SK-N-SH (cell line): ENCODE measurements around the gene MFNG. TPM values are rescaled to one million over a fixed set of nuclear protein-coding genes. Genes with fewer than 3 reads are reported as not detected.

Experiments
- CTCF ChIA-PET: fragments of 300-600, 350-600 bp; formaldehyde crosslinking; extraction: SDS; loops from one replicate; lab custom pipeline; 2021; lab: Yijun Ruan, JAX
- POLR2A ChIA-PET: fragments of 350-600 bp; sonication (Branson Sonifier 250); formaldehyde crosslinking; extraction: SDS; loops from one replicate; lab custom pipeline; 2020; ENCODE audit warnings: antibody characterized with exemption, inconsistent platforms; lab: Yijun Ruan, JAX
- DNase-seq: peaks from one replicate; pipeline ENCODE4 v3.0.0; 2012
- H2AFZ ChIP-seq: fragments of 200-600 bp; sonication (generic); 2 replicates; pipeline ENCODE4 v1.8.1; 2016; ENCODE audit warnings: antibody characterized with exemption, mild to moderate bottlenecking, low read depth
- H3F3A ChIP-seq: fragments of 200-600 bp; sonication (generic); replicated peaks from 2 replicates; pipeline ENCODE3; 2016; ENCODE audit warnings: antibody characterized with exemption, mild to moderate bottlenecking; ENCODE audit not compliant: insufficient read depth
- H3K27ac ChIP-seq, 2 experiments: fragments of 200-500 bp in 1 of 2; fragments of 200-600 bp in 1 of 2; sonication (Bioruptor generic) in 1 of 2; sonication (generic), shearing (Covaris generic) in 1 of 2; 2 replicates each; pipeline versions ENCODE4 v1.5.1 to v1.6.1; 2014 to 2016; ENCODE audit warnings: low read depth in 2 of 2, inconsistent platforms in 1 of 2, low read length in 1 of 2, mild to moderate bottlenecking in 1 of 2, mixed read lengths in 1 of 2
- H3K27me3 ChIP-seq: fragments of 200-600 bp; sonication (generic), shearing (Covaris generic); 2 replicates; pipeline ENCODE4 v1.6.1; 2016; ENCODE audit warnings: mixed run types; ENCODE audit not compliant: insufficient read depth
- H3K36me3 ChIP-seq, 2 experiments: fragments of 200-500 bp in 1 of 2; fragments of 200-600 bp in 1 of 2; sonication (Bioruptor generic) in 1 of 2; sonication (generic) in 1 of 2; replicated peaks in 1 of 2; 2 replicates each; pipeline versions ENCODE3 to v1.5.1; 2014 to 2016; ENCODE audit warnings: low read length in 1 of 2, mild to moderate bottlenecking in 1 of 2; ENCODE audit not compliant: insufficient read depth in 2 of 2, control insufficient read depth in 1 of 2
- H3K4me1 ChIP-seq, 2 experiments: fragments of 200-500 bp in 1 of 2; fragments of 200-600 bp in 1 of 2; sonication (Bioruptor generic) in 1 of 2; sonication (generic), shearing (Covaris generic) in 1 of 2; 2 replicates each; pipeline versions ENCODE4 v1.5.1 to v1.6.1; 2014 to 2016; ENCODE audit warnings: low read depth in 1 of 2, low read length in 1 of 2, mixed run types in 1 of 2; ENCODE audit not compliant: insufficient read depth in 2 of 2, control insufficient read depth in 1 of 2
- H3K4me2 ChIP-seq: fragments of 200-600 bp; sonication (generic), shearing (Covaris generic); 2 replicates; pipeline ENCODE4 v1.6.1; 2017; ENCODE audit warnings: mixed run types
- H3K4me3 ChIP-seq, 2 experiments: fragments of 200-500 bp in 1 of 2; fragments of 200-600 bp in 1 of 2; sonication (Bioruptor generic) in 1 of 2; sonication (generic), shearing (Covaris generic) in 1 of 2; 2 replicates each; pipeline versions ENCODE4 v1.5.1 to v1.8.1; 2014 to 2016; ENCODE audit warnings: low read depth in 2 of 2, inconsistent platforms in 1 of 2, low read length in 1 of 2, mild to moderate bottlenecking in 1 of 2, mixed read lengths in 1 of 2, moderate library complexity in 1 of 2
- H3K79me2 ChIP-seq: fragments of 200-600 bp; sonication (generic); 2 replicates; pipeline ENCODE4 v1.8.1; 2017; ENCODE audit warnings: mild to moderate bottlenecking; ENCODE audit not compliant: insufficient read depth
- H3K9ac ChIP-seq: fragments of 200-600 bp; sonication (generic); 2 replicates; pipeline ENCODE4 v1.6.1; 2017; ENCODE audit warnings: mixed run types
- H3K9me2 ChIP-seq: fragments of 200-600 bp; sonication (generic); 2 replicates; pipeline ENCODE4 v1.6.1; 2017; ENCODE audit warnings: mixed run types
- H3K9me3 ChIP-seq: fragments of 200-600 bp; sonication (generic); 2 replicates; pipeline ENCODE4 v1.6.1; 2017; ENCODE audit warnings: mixed run types, mild to moderate bottlenecking, moderate library complexity
- H4K20me1 ChIP-seq: fragments of 200-600 bp; sonication (generic); 2 replicates; pipeline ENCODE4 v1.6.1; 2017; ENCODE audit warnings: mild to moderate bottlenecking, mixed run types; ENCODE audit not compliant: insufficient read depth
- CTCF ChIP-seq: fragments of 200-600 bp; sonication (generic); IDR thresholded peaks from 2 replicates; pipeline ENCODE4 v1.6.1; 2017; ENCODE audit warnings: antibody characterized with exemption, mild to moderate bottlenecking, moderate library complexity
- ELF1 ChIP-seq: IDR thresholded peaks from 2 replicates; pipeline ENCODE4 v1.4.0; 2012
- EP300 ChIP-seq, 2 experiments: IDR thresholded peaks; 2 replicates each; pipeline versions ENCODE4 v1.4.0 to v1.6.1; 2012; ENCODE audit warnings: borderline replicate concordance in 1 of 2, low read depth in 1 of 2, low read length in 1 of 2
- EZH2phosphoT487 ChIP-seq: fragments of 200-600 bp; sonication (generic); IDR thresholded peaks from 2 replicates; pipeline ENCODE4 v1.6.1; 2017; ENCODE audit warnings: low read depth, mixed run types, mild to moderate bottlenecking, antibody characterized with exemption, moderate library complexity, borderline replicate concordance
- FOXJ3 ChIP-seq: sonication (generic); formaldehyde crosslinking; IDR thresholded peaks from 2 replicates; pipeline ENCODE4 v1.5.1; 2020; ENCODE audit warnings: mild to moderate bottlenecking, missing genetic modification reagents
- FOXM1 ChIP-seq: IDR thresholded peaks from 2 replicates; pipeline ENCODE4 v1.4.0; 2012; ENCODE audit warnings: low read depth, mild to moderate bottlenecking
- GABPA ChIP-seq: IDR thresholded peaks from 2 replicates; pipeline ENCODE4 v1.4.0; 2012; ENCODE audit warnings: low read depth, mild to moderate bottlenecking
- IRF3 ChIP-seq: fragments of 150-350 bp; IDR thresholded peaks from 2 replicates; pipeline ENCODE4 v1.6.1; 2016; ENCODE audit warnings: mild to moderate bottlenecking, low read depth, low read length
- NRF1 ChIP-seq: IDR thresholded peaks from 2 replicates; pipeline ENCODE4 v1.6.1; 2012; ENCODE audit warnings: low read depth, mild to moderate bottlenecking, low read length
- PBX3 ChIP-seq: IDR thresholded peaks from 2 replicates; pipeline ENCODE4; 2012
- POLR2AphosphoS5 ChIP-seq: IDR thresholded peaks from 2 replicates; pipeline ENCODE4 v1.6.1; 2012; ENCODE audit warnings: low read depth, low read length
- REST ChIP-seq: IDR thresholded peaks from 2 replicates; pipeline ENCODE4 v1.6.1; 2012; ENCODE audit warnings: mild to moderate bottlenecking, low read depth, low read length, moderate library complexity
- RFX5 ChIP-seq: IDR thresholded peaks from 2 replicates; pipeline ENCODE4 v1.6.1; 2012; ENCODE audit warnings: mild to moderate bottlenecking, improper control_type of control experiment, low read length
- RXRA ChIP-seq: IDR thresholded peaks from 2 replicates; pipeline ENCODE4 v1.4.0; 2012; ENCODE audit warnings: low read depth, mild to moderate bottlenecking, borderline replicate concordance
- SIN3A ChIP-seq: IDR thresholded peaks from 2 replicates; pipeline ENCODE4 v1.6.1; 2012; ENCODE audit warnings: low read depth, mild to moderate bottlenecking, low read length, moderate library complexity, borderline replicate concordance
- SMC3 ChIP-seq: IDR thresholded peaks from 2 replicates; pipeline ENCODE4 v1.6.1; 2012; ENCODE audit warnings: low read depth, low read length, improper control_type of control experiment
- TAF1 ChIP-seq: IDR thresholded peaks from 2 replicates; pipeline ENCODE4 v1.6.1; 2012; ENCODE audit warnings: low read depth, mild to moderate bottlenecking, low read length, moderate library complexity, borderline replicate concordance
- TCF12 ChIP-seq: IDR thresholded peaks from 2 replicates; pipeline ENCODE4 v1.4.0; 2012
- TEAD4 ChIP-seq: IDR thresholded peaks from 2 replicates; pipeline ENCODE4 v1.4.0; 2012; ENCODE audit warnings: mild to moderate bottlenecking, borderline replicate concordance; ENCODE audit not compliant: insufficient read depth
- USF1 ChIP-seq: IDR thresholded peaks from 2 replicates; pipeline ENCODE4 v1.4.0; 2012; ENCODE audit warnings: low read depth, borderline replicate concordance
- ZBTB33 ChIP-seq: IDR thresholded peaks from 2 replicates; pipeline ENCODE4 v1.4.0; 2012; ENCODE audit warnings: low read depth, borderline replicate concordance
- WGBS: methylation state at CpG from one replicate; pipeline ENCODE4 v1.1.6; 2017; ENCODE audit warnings: low lambda C conversion rate; 5-methylcytosine and 5-hydroxymethylcytosine counted together
- polyA plus RNA-seq, 3 experiments: library from polyadenylated mRNA; depleted of rRNA; stranded (reverse); fragments of >200 nt; gene quantifications; 2 replicates each; pipeline ENCODE4 v1.2.3, GENCODE V29; 2012

The MFNG gene
- polyA plus RNA-seq, 1 of the 3 experiments (the other 2 are of a cell fraction), result 0.18 TPM

GRCh38 chr22:37504964-37505363 lies 18.8 kb upstream of the MFNG start (continued):
- no peak for TF ChIP-seq TAF1
- TF ChIP-seq ELF1, result no peak
- no peak for TF ChIP-seq CTCF
- TF ChIP-seq, all 33 proteins: peak for 0

GRCh38 chr22:37503850-37504249 lies 17.7 kb upstream of the MFNG start:
- Histone ChIP-seq H3K27me3 (no peaks in the 10 kb centered on the region), H3F3A (peaks cover 3% of the 10 kb centered on the region), H3K27ac (no peak overlapping the region), H3K9ac (no peak overlapping the region), H3K4me3 (no peak overlapping the region), H3K36me3 (peaks cover 0 to 6% of the 10 kb centered on the region in 2 experiments), H3K4me1 (peaks cover 10 to 45% of the 10 kb centered on the region in 2 experiments; a peak in 3 of 4 replicates), H2AFZ (no peak overlapping the region), H3K9me3 (no peaks in the 10 kb centered on the region), H3K79me2 (no peaks in the 10 kb centered on the region), H3K4me2 (no peak overlapping the region), H4K20me1 (no peaks in the 10 kb centered on the region), H3K9me2 (no peaks in the 10 kb centered on the region)
- DNase-seq, result no peak
- POLR2A ChIA-PET, result no interaction called here
- CTCF ChIA-PET, result interaction anchor here (1.0 kb wide), 1 partner anchor 64 kb away, joined by 3 read pairs; no protein-coding TSS in a partner anchor
- no peak for TF ChIP-seq PBX3
- no peak for TF ChIP-seq ZBTB33
- no peak for TF ChIP-seq TCF12
- TF ChIP-seq FOXJ3 (CRISPR knock-in tag), result no peak
- no peak for TF ChIP-seq IRF3
- TF ChIP-seq FOXM1, result no peak
- TF ChIP-seq GABPA, result no peak
- no peak for TF ChIP-seq EP300 (IDR thresholded peaks at IDR 0.05; ENCODE audit: borderline replicate concordance in 1 of 2, low read depth in 1 of 2, low read length in 1 of 2)
- TF ChIP-seq TEAD4, result no peak
- no peak for TF ChIP-seq RFX5
- no peak for TF ChIP-seq RXRA
- TF ChIP-seq NRF1, result no peak
- no peak for TF ChIP-seq POLR2AphosphoS5
- no peak for TF ChIP-seq SIN3A
- TF ChIP-seq REST, result no peak
- no peak for TF ChIP-seq SMC3
- no peak for TF ChIP-seq EZH2phosphoT487
- TF ChIP-seq TAF1, result no peak
- no peak for TF ChIP-seq USF1
- WGBS, result 85% methylated on average over 5 of the region's 11 CpGs
